ENCODE results near the gene WASHC4. TPM values are rescaled to one million over a fixed set of nuclear protein-coding genes. Genes with fewer than 3 reads are reported as not detected.
"Not testable (repeated sequence)": the region's sequence is repeated elsewhere in the genome, so short reads cannot be mapped to it uniquely, and the experiment has no call there.

WASHC4 gene
- total RNA-seq, 1 experiment from 2014 or later: 66.6 TPM

- in situ Hi-C loops (cut with HindIII; ENCODE audit: low pct_unique_long_range_greater_than_20kb, low sequenced_read_pairs): not testable (repeated sequence)
These were observed 76.4 kb downstream of the WASHC4 start for GRCh38 chr12:105183976-105184375.

GRCh38 chr12:105189293-105189692 is 81.8 kb downstream of the WASHC4 start:
- in situ Hi-C loops (cut with HindIII; ENCODE audit: low pct_unique_long_range_greater_than_20kb, low sequenced_read_pairs): no loop called here
- DNase-seq (ENCODE audit: low read depth, low spot score): no peak

More at GRCh38 chr12:105183976-105184375, 76.4 kb downstream of the WASHC4 start:
- not testable (repeated sequence) for DNase-seq (ENCODE audit: low read depth, low spot score)

GRCh38 chr12:105190530-105190929 is 83.0 kb downstream of the WASHC4 start:
- no peak for DNase-seq (ENCODE audit: low read depth, low spot score)
- in situ Hi-C loops (cut with HindIII; ENCODE audit: low pct_unique_long_range_greater_than_20kb, low sequenced_read_pairs): no loop called here

GRCh38 chr12:105192624-105193225 is 85.2 kb downstream of the WASHC4 start:
- DNase-seq (ENCODE audit: low read depth, low spot score): no peak
- in situ Hi-C loops (cut with HindIII; ENCODE audit: low pct_unique_long_range_greater_than_20kb, low sequenced_read_pairs): no loop called here

- no peak for DNase-seq (ENCODE audit: low read depth, low spot score)
- in situ Hi-C loops (cut with HindIII; ENCODE audit: low pct_unique_long_range_greater_than_20kb, low sequenced_read_pairs): no loop called here
These were observed 87.4 kb downstream of the WASHC4 start for GRCh38 chr12:105194947-105195346.

- no peak for DNase-seq (ENCODE audit: low read depth, low spot score)
- in situ Hi-C loops (cut with HindIII; ENCODE audit: low pct_unique_long_range_greater_than_20kb, low sequenced_read_pairs): no loop called here
These were observed 88.6 kb downstream of the WASHC4 start for GRCh38 chr12:105196090-105196489.

GRCh38 chr12:105198961-105199360 is 91.4 kb downstream of the WASHC4 start:
- in situ Hi-C loops (cut with HindIII; ENCODE audit: low pct_unique_long_range_greater_than_20kb, low sequenced_read_pairs): no loop called here
- no peak for DNase-seq (ENCODE audit: low read depth, low spot score)

- DNase-seq (ENCODE audit: low read depth, low spot score): no peak
- in situ Hi-C loops (cut with HindIII; ENCODE audit: low pct_unique_long_range_greater_than_20kb, low sequenced_read_pairs): no loop called here
These were observed 92.9 kb downstream of the WASHC4 start for GRCh38 chr12:105200385-105200784.

- in situ Hi-C loops (cut with HindIII; ENCODE audit: low pct_unique_long_range_greater_than_20kb, low sequenced_read_pairs): no loop called here
- DNase-seq (ENCODE audit: low read depth, low spot score): no peak
These were observed 93.8 kb downstream of the WASHC4 start for GRCh38 chr12:105201299-105201698.

- in situ Hi-C loops (cut with HindIII; ENCODE audit: low pct_unique_long_range_greater_than_20kb, low sequenced_read_pairs): no loop called here
- DNase-seq (ENCODE audit: low read depth, low spot score): no peak
These were observed 94.7 kb downstream of the WASHC4 start for GRCh38 chr12:105202202-105202601.

- no peak for DNase-seq (ENCODE audit: low read depth, low spot score)
- in situ Hi-C loops (cut with HindIII; ENCODE audit: low pct_unique_long_range_greater_than_20kb, low sequenced_read_pairs): no loop called here
These were observed 96.6 kb downstream of the WASHC4 start for GRCh38 chr12:105204127-105204526.

GRCh38 chr12:105204916-105205315 is 97.4 kb downstream of the WASHC4 start:
- in situ Hi-C loops (cut with HindIII; ENCODE audit: low pct_unique_long_range_greater_than_20kb, low sequenced_read_pairs): no loop called here

GRCh38 chr12:105205322-105206048 is 98.0 kb downstream of the WASHC4 start:
- no peak for DNase-seq (ENCODE audit: low read depth, low spot score)
- in situ Hi-C loops (cut with HindIII; ENCODE audit: low pct_unique_long_range_greater_than_20kb, low sequenced_read_pairs): no loop called here

More at GRCh38 chr12:105204916-105205315, 97.4 kb downstream of the WASHC4 start:
- no peak for DNase-seq (ENCODE audit: low read depth, low spot score)

GRCh38 chr12:105206686-105207374 is 99.3 kb downstream of the WASHC4 start:
- in situ Hi-C loops (cut with HindIII; ENCODE audit: low pct_unique_long_range_greater_than_20kb, low sequenced_read_pairs): no loop called here
- DNase-seq (ENCODE audit: low read depth, low spot score): no peak

- in situ Hi-C loops (cut with HindIII; ENCODE audit: low pct_unique_long_range_greater_than_20kb, low sequenced_read_pairs): no loop called here
- no peak for DNase-seq (ENCODE audit: low read depth, low spot score)
These were observed 101.6 kb downstream of the WASHC4 start for GRCh38 chr12:105209091-105209490.

GRCh38 chr12:105212438-105212837 is 104.9 kb downstream of the WASHC4 start:
- no peak for DNase-seq (ENCODE audit: low read depth, low spot score)
- in situ Hi-C loops (cut with HindIII; ENCODE audit: low pct_unique_long_range_greater_than_20kb, low sequenced_read_pairs): no loop called here

- no peak for DNase-seq (ENCODE audit: low read depth, low spot score)
- in situ Hi-C loops (cut with HindIII; ENCODE audit: low pct_unique_long_range_greater_than_20kb, low sequenced_read_pairs): no loop called here
These were observed 106.6 kb downstream of the WASHC4 start for GRCh38 chr12:105214148-105214547.

- in situ Hi-C loops (cut with HindIII; ENCODE audit: low pct_unique_long_range_greater_than_20kb, low sequenced_read_pairs): no loop called here
- no peak for DNase-seq (ENCODE audit: low read depth, low spot score)
These were observed 107.3 kb downstream of the WASHC4 start for GRCh38 chr12:105214670-105215375.

All from SK-MEL-5 (cell line).